ENCODE results near the gene TGFBR2. TPM values are rescaled to one million over a fixed set of nuclear protein-coding genes. Genes with fewer than 3 reads are reported as not detected.
A peak's percentile ranks its signal among the peaks of the same experiment; 100 is the strongest.

The TGFBR2 gene
- total RNA-seq, 1 experiment from 2014 or later: 48.2 TPM

DNA sequence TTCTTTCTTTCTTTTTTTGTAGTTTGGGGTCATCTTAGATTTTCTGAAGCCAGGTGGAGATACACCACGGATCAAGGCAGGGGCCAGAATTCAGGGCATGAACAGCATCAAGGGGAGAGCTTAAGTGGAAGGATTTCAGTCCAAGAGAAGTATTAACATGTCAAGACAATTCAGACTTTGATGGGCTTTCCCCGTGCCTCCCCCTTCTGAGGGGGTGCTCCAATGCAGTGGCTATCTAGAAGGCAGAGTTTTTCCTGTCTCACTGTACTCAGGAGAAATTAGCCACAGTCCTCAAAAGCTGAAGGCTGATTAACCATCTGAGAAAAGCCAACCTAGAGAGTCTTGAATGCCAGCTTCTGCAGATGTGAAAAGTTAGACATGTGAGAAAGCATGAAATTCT, 127.3 kb downstream of the TGFBR2 start:
- Histone ChIP-seq H3K27me3 (ENCODE audit: low read length) (no peaks in the 10 kb centered on the region), H3F3A (ENCODE audit: low read length, unreplicated experiment) (no peaks in the 10 kb centered on the region), H3K4me2 (ENCODE audit: low read length) (no peak overlapping the region), H3K36me3 (ENCODE audit: low read depth, low read length) (no peaks in the 10 kb centered on the region), H3K79me2 (ENCODE audit: low read length) (no peaks in the 10 kb centered on the region), H3K4me1 (ENCODE audit: insufficient read depth, low read length) (peaks cover 22% of the 10 kb centered on the region), H3K9ac (ENCODE audit: low read length) (no peak overlapping the region), H3K4me3 (ENCODE audit: low read length) (no peak overlapping the region), H4K20me1 (ENCODE audit: low read length) (no peaks in the 10 kb centered on the region), H2AFZ (ENCODE audit: low read length) (no peak overlapping the region), H3K27ac (ENCODE audit: low read length) (no peak overlapping the region), H3K9me2 (replicated peaks; ENCODE audit: low read length) (no peaks in the 10 kb centered on the region), H3K9me3 (ENCODE audit: low read length) (no peaks in the 10 kb centered on the region)
- DNase-seq: no peak
- POLR2A ChIA-PET (ENCODE audit: unreplicated experiment): no interaction called here
- no peak for ATAC-seq
- CTCF ChIA-PET: interaction anchor here (0.6 to 1.1 kb wide), 2 partner anchors 18 to 719 kb away, joined by 3 read pairs; no protein-coding TSS in a partner anchor
- no TSS peak for BruUV-seq (replicated peaks)
- intact Hi-C loops (cut with micrococcal nuclease): no loop called here
- TF ChIP-seq, protein P1, sequence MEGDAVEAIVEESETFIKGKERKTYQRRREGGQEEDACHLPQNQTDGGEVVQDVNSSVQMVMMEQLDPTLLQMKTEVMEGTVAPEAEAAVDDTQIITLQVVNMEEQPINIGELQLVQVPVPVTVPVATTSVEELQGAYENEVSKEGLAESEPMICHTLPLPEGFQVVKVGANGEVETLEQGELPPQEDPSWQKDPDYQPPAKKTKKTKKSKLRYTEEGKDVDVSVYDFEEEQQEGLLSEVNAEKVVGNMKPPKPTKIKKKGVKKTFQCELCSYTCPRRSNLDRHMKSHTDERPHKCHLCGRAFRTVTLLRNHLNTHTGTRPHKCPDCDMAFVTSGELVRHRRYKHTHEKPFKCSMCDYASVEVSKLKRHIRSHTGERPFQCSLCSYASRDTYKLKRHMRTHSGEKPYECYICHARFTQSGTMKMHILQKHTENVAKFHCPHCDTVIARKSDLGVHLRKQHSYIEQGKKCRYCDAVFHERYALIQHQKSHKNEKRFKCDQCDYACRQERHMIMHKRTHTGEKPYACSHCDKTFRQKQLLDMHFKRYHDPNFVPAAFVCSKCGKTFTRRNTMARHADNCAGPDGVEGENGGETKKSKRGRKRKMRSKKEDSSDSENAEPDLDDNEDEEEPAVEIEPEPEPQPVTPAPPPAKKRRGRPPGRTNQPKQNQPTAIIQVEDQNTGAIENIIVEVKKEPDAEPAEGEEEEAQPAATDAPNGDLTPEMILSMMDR (conservative IDR thresholded peaks at IDR 0.05; ENCODE audit: low read depth, low read length): no peak
- no peak for TF ChIP-seq EZH2 (IDR thresholded peaks at IDR 0.05; ENCODE audit: low read length, unreplicated experiment)
- no peak for TF ChIP-seq EZH2phosphoT487 (IDR thresholded peaks at IDR 0.05; ENCODE audit: borderline replicate concordance, low read length)

- intact Hi-C loops (cut with micrococcal nuclease): no loop called here
- no TSS peak for BruUV-seq (replicated peaks)
- Histone ChIP-seq H3K9me3 (ENCODE audit: low read length) (no peaks in the 10 kb centered on the region), H3K9ac (ENCODE audit: low read length) (no peak overlapping the region), H3F3A (ENCODE audit: low read length, unreplicated experiment) (no peaks in the 10 kb centered on the region), H3K79me2 (ENCODE audit: low read length) (no peaks in the 10 kb centered on the region), H3K27me3 (ENCODE audit: low read length) (no peaks in the 10 kb centered on the region), H3K9me2 (replicated peaks; ENCODE audit: low read length) (no peaks in the 10 kb centered on the region), H2AFZ (ENCODE audit: low read length) (0 out of 2 replicates have a peak overlapping the region, but pooled peaks have one; percentile 18), H3K27ac (ENCODE audit: low read length) (peak overlapping the region; percentile 17; the same call in 1 of the 2 replicates), H3K4me1 (ENCODE audit: insufficient read depth, low read length) (peaks cover 9% of the 10 kb centered on the region; the same call in 1 of the 2 replicates), H3K36me3 (ENCODE audit: low read depth, low read length) (no peaks in the 10 kb centered on the region), H3K4me2 (ENCODE audit: low read length) (no peak overlapping the region), H4K20me1 (ENCODE audit: low read length) (no peaks in the 10 kb centered on the region), H3K4me3 (ENCODE audit: low read length) (no peak overlapping the region)
- ATAC-seq (peak; percentile 95), DNase-seq (peak; percentile 37)
- CTCF ChIA-PET: no interaction called here
- POLR2A ChIA-PET (ENCODE audit: unreplicated experiment): no interaction called here
- TF ChIP-seq EZH2phosphoT487 (IDR thresholded peaks at IDR 0.05; ENCODE audit: borderline replicate concordance, low read length): no peak
- TF ChIP-seq, protein P1 (conservative IDR thresholded peaks at IDR 0.05; ENCODE audit: low read depth, low read length): no peak
- TF ChIP-seq EZH2 (IDR thresholded peaks at IDR 0.05; ENCODE audit: low read length, unreplicated experiment): no peak
These were observed 131.5 kb downstream of the TGFBR2 start for GRCh38 chr3:30737743-30738499.

DNA sequence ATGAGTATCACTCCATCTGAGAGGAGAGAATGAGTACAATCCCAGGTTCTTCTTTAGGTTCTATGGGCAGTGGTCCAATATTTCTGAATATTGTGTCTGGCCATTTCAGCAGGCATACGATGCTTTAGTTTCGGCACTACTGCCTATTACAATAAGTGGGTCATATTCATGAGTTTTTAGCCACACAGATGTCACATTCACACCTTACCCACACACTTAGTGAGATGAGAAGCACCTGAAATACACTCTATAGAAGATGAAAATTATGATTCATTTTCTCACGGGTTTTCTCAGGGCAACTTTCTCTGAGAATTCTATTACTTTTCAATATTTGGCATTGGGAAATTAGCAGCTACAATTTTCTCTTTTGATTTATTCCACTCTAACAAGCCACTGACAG, 132.2 kb downstream of the TGFBR2 start:
- CTCF ChIA-PET: no interaction called here
- DNase-seq (no peak), ATAC-seq (no peak)
- no peak overlapping the region for H3K27ac ChIP-seq (ENCODE audit: low read length)
- intact Hi-C loops (cut with micrococcal nuclease): no loop called here
- no TSS peak for BruUV-seq (replicated peaks)
- no peak overlapping the region for H3K9ac ChIP-seq (ENCODE audit: low read length)
- no peaks in the 10 kb centered on the region for H3K79me2 ChIP-seq (ENCODE audit: low read length)
- no peaks in the 10 kb centered on the region for H3F3A ChIP-seq (ENCODE audit: low read length, unreplicated experiment)
- no peaks in the 10 kb centered on the region for H3K9me3 ChIP-seq (ENCODE audit: low read length)
- POLR2A ChIA-PET (ENCODE audit: unreplicated experiment): no interaction called here
- no peak overlapping the region for H3K4me3 ChIP-seq (ENCODE audit: low read length)
- TF ChIP-seq EZH2 (IDR thresholded peaks at IDR 0.05; ENCODE audit: low read length, unreplicated experiment): no peak
- TF ChIP-seq EZH2phosphoT487 (IDR thresholded peaks at IDR 0.05; ENCODE audit: borderline replicate concordance, low read length): no peak
- TF ChIP-seq, protein P1 (conservative IDR thresholded peaks at IDR 0.05; ENCODE audit: low read depth, low read length): no peak
- H4K20me1 ChIP-seq (ENCODE audit: low read length): no peaks in the 10 kb centered on the region
- no peaks in the 10 kb centered on the region for H3K36me3 ChIP-seq (ENCODE audit: low read depth, low read length)
- peaks cover 9% of the 10 kb centered on the region; the same call in 1 of the 2 replicates for H3K4me1 ChIP-seq (ENCODE audit: insufficient read depth, low read length)
- H3K4me2 ChIP-seq (ENCODE audit: low read length): no peak overlapping the region
- H3K9me2 ChIP-seq (replicated peaks; ENCODE audit: low read length): no peaks in the 10 kb centered on the region
- H3K27me3 ChIP-seq (ENCODE audit: low read length): no peaks in the 10 kb centered on the region
- H2AFZ ChIP-seq (ENCODE audit: low read length): no peak overlapping the region

All from PC-3 (cell line).